HepG2 (cell line): ENCODE data around the gene TMEM41A. TPM values are rescaled to one million over a fixed set of nuclear protein-coding genes. Genes with fewer than 3 reads are reported as not detected.

Experiments used
- HNRNPK ChIP-seq: fragments of 200-400 bp; formaldehyde crosslinking; IDR thresholded peaks from 2 replicates; pipeline ENCODE4 v1.6.1; 2018; ENCODE audit warnings: low read length, low read depth, moderate library complexity, mild to moderate bottlenecking; ENCODE audit not compliant: poor library complexity, severe bottlenecking
- ISX ChIP-seq: sonication (generic); formaldehyde crosslinking; conservative IDR thresholded peaks from 2 replicates; pipeline ENCODE4 v1.5.0; 2020; ENCODE audit warnings: missing genetic modification reagents
- MED1 ChIP-seq: sonication (generic); formaldehyde crosslinking; IDR thresholded peaks from 2 replicates; pipeline ENCODE4 v1.4.0; 2020; ENCODE audit warnings: missing genetic modification reagents
- MLLT10 ChIP-seq: sonication (generic); formaldehyde crosslinking; IDR thresholded peaks from 2 replicates; pipeline ENCODE4 v1.4.0; 2020; ENCODE audit warnings: missing genetic modification reagents
- MTF1 ChIP-seq: sonication (generic); formaldehyde crosslinking; IDR thresholded peaks from 2 replicates; pipeline ENCODE4 v1.5.0; 2020; ENCODE audit warnings: missing genetic modification reagents
- POLR2A ChIP-seq, 2 experiments: IDR thresholded peaks; 2 replicates each; pipeline ENCODE4 v1.6.1; 2011; ENCODE audit warnings: low read depth in 2 of 2, low read length in 2 of 2, mild to moderate bottlenecking in 1 of 2, moderate library complexity in 1 of 2; ENCODE audit not compliant: insufficient read depth in 1 of 2
- SMC3 ChIP-seq: IDR thresholded peaks from 2 replicates; pipeline ENCODE4 v1.6.1; 2011; ENCODE audit warnings: low read length, improper control_type of control experiment
- TRIM24 ChIP-seq: sonication (generic); formaldehyde crosslinking; IDR thresholded peaks from 2 replicates; pipeline ENCODE4 v1.8.0; 2022; ENCODE audit warnings: mild to moderate bottlenecking, missing genetic modification reagents
- ZNF30 ChIP-seq: sonication (generic); formaldehyde crosslinking; IDR thresholded peaks from 2 replicates; pipeline ENCODE4 v1.5.0; 2020; ENCODE audit warnings: mild to moderate bottlenecking, missing genetic modification reagents
- ZNF337 ChIP-seq: sonication (generic); formaldehyde crosslinking; IDR thresholded peaks from 2 replicates; pipeline ENCODE4 v1.5.1; 2020; ENCODE audit warnings: missing genetic modification reagents, low read depth, mild to moderate bottlenecking, borderline replicate concordance
- ZNF451 ChIP-seq: sonication (generic); formaldehyde crosslinking; IDR thresholded peaks from 2 replicates; pipeline ENCODE4 v1.5.0; 2020; ENCODE audit warnings: mild to moderate bottlenecking, missing genetic modification reagents
- ZNF552 ChIP-seq: sonication (generic); formaldehyde crosslinking; IDR thresholded peaks from 2 replicates; pipeline ENCODE4 v1.9.0; 2022; ENCODE audit warnings: missing genetic modification reagents, mild to moderate bottlenecking, borderline replicate concordance
- ZNF567 ChIP-seq: sonication (generic); formaldehyde crosslinking; IDR thresholded peaks from 2 replicates; pipeline ENCODE4 v1.8.1; 2023; ENCODE audit warnings: mild to moderate bottlenecking, missing genetic modification reagents, borderline replicate concordance
- ZNF724P ChIP-seq: sonication (generic); formaldehyde crosslinking; IDR thresholded peaks from 2 replicates; pipeline ENCODE4 v1.8.0; 2022; ENCODE audit warnings: missing genetic modification reagents, borderline replicate concordance
- ZSCAN30 ChIP-seq: sonication (generic); formaldehyde crosslinking; IDR thresholded peaks from 2 replicates; pipeline ENCODE4 v1.5.0; 2020; ENCODE audit warnings: mild to moderate bottlenecking, missing genetic modification reagents
- polyA plus RNA-seq, 8 experiments: library from polyadenylated mRNA; depleted of rRNA in 3 of 8; stranded (reverse) in 7 of 8; unstranded in 1 of 8; fragments of >200 nt; fragmentation: Illumina TruSeq in 4 of 8; extraction: Trizol in 4 of 8; gene quantifications; 2 replicates each; pipeline versions ENCODE4 v1.2.1 to v1.2.3, GENCODE V29; 2011 to 2016; ENCODE audit warnings: low read depth in 4 of 8, missing spikeins in 1 of 8, mixed read lengths in 1 of 8; ENCODE audit not compliant: insufficient read depth in 1 of 8
- total RNA-seq, 5 experiments: library from RNA; depleted of rRNA; stranded (reverse); fragments of >200 nt; fragmentation: Illumina TruSeq; extraction: Trizol; gene quantifications; 2 replicates each; pipeline ENCODE4 v1.2.3, GENCODE V29; 2016; ENCODE audit warnings: low read depth in 1 of 5
- TF ChIP-seq, protein P1 (sequence below): sonication (generic); formaldehyde crosslinking; IDR thresholded peaks from 2 replicates; pipeline ENCODE4 v1.9.0; 2021; ENCODE audit warnings: missing genetic modification reagents, mild to moderate bottlenecking, borderline replicate concordance
- TF ChIP-seq, protein P2 (sequence below): sonication (generic); formaldehyde crosslinking; conservative IDR thresholded peaks from 2 replicates; pipeline ENCODE4 v1.8.1; 2023; ENCODE audit warnings: missing genetic modification reagents
- TF ChIP-seq, protein P3 (sequence below): sonication (generic); formaldehyde crosslinking; IDR thresholded peaks from 2 replicates; pipeline ENCODE4 v1.4.0; 2020; ENCODE audit warnings: missing genetic modification reagents, mild to moderate bottlenecking, borderline replicate concordance
- TF ChIP-seq, protein P4 (sequence below): sonication (generic); formaldehyde crosslinking; IDR thresholded peaks from 2 replicates; pipeline ENCODE4 v1.4.0; 2020; ENCODE audit warnings: missing genetic modification reagents, borderline replicate concordance
- TF ChIP-seq, protein P5 (sequence below): sonication (generic); formaldehyde crosslinking; conservative IDR thresholded peaks from 2 replicates; pipeline ENCODE4 v1.4.0; 2020; ENCODE audit warnings: missing genetic modification reagents

TMEM41A gene
- total and polyA plus RNA-seq, 2 of the 13 experiments (the other 11 are each of a cell fraction or from before 2014, with no cell fraction given), result 30.0 to 40.0 TPM

DNA sequence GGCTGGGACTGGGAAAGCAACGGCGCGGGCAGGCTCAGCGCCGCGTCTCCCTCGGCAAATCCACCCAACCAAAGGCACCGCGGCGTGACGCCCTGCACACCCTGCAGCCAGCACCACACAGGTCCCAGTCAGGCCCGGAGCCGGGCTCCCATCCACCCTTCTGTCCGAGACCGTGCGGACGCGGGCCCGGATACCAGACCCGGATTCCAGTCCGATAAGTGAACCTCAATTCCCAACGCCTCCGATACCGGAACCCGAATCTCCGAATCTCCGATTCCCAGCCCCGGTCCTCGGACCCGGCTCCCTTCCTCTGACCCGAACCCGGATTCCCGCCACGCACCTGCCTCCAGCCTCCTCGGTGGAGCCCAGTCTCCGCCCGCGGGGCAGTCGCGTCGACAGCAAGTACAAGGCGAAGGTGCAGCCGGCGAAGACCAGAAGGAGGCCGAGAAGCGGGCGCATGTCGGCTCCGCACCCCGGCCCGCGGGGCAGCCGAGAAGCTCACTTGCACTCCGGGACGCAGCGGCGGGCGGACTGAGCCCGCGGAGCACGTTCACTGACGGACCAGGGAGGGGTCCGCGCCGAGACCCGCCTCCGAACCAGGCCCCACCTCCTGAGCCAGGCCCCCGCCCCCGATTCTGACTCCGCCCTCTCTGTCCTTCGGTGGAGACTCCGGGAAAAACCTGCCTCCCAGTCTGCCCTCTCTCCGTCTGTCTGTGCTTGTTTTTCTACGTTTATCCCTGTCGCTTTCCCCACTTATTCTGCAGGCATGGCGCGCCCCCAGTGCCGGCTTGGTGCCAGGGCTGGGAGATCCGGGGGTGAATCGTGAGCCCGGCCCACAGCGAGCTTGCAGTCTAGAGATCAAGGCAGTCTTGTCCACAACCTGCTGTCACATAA, at the start of gene TMEM41A (continued):
- TF ChIP-seq, protein P1, sequence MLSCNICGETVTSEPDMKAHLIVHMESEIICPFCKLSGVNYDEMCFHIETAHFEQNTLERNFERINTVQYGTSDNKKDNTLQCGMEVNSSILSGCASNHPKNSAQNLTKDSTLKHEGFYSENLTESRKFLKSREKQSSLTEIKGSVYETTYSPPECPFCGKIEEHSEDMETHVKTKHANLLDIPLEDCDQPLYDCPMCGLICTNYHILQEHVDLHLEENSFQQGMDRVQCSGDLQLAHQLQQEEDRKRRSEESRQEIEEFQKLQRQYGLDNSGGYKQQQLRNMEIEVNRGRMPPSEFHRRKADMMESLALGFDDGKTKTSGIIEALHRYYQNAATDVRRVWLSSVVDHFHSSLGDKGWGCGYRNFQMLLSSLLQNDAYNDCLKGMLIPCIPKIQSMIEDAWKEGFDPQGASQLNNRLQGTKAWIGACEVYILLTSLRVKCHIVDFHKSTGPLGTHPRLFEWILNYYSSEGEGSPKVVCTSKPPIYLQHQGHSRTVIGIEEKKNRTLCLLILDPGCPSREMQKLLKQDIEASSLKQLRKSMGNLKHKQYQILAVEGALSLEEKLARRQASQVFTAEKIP (CRISPR knock-in tag), result no peak
- TF ChIP-seq HNRNPK (peak; percentile 24), ZNF724P (CRISPR knock-in tag) (peak; percentile 96), ZSCAN30 (no peak), POLR2A (IDR thresholded peaks at IDR 0.05; ENCODE audit: insufficient read depth in 1 of 2, low read depth in 2 of 2, low read length in 2 of 2) (peak; percentile 91 to 92), MED1 (CRISPR knock-in tag) (peak; percentile 78), ZNF30 (CRISPR knock-in tag) (no peak; the same call in 1 of the 2 replicates), ISX (CRISPR knock-in tag) (no peak), MTF1 (CRISPR knock-in tag) (no peak), TRIM24 (CRISPR knock-in tag) (no peak), ZNF552 (CRISPR knock-in tag) (no peak), MLLT10 (CRISPR knock-in tag) (no peak), SMC3 (no peak), ZNF567 (no peak; the same call in 1 of the 2 replicates), ZNF337 (CRISPR knock-in tag) (no peak), ZNF451 (no peak)
- TF ChIP-seq, protein P2, sequence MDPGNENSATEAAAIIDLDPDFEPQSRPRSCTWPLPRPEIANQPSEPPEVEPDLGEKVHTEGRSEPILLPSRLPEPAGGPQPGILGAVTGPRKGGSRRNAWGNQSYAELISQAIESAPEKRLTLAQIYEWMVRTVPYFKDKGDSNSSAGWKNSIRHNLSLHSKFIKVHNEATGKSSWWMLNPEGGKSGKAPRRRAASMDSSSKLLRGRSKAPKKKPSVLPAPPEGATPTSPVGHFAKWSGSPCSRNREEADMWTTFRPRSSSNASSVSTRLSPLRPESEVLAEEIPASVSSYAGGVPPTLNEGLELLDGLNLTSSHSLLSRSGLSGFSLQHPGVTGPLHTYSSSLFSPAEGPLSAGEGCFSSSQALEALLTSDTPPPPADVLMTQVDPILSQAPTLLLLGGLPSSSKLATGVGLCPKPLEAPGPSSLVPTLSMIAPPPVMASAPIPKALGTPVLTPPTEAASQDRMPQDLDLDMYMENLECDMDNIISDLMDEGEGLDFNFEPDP (CRISPR knock-in tag), result no peak
- TF ChIP-seq, protein P3, sequence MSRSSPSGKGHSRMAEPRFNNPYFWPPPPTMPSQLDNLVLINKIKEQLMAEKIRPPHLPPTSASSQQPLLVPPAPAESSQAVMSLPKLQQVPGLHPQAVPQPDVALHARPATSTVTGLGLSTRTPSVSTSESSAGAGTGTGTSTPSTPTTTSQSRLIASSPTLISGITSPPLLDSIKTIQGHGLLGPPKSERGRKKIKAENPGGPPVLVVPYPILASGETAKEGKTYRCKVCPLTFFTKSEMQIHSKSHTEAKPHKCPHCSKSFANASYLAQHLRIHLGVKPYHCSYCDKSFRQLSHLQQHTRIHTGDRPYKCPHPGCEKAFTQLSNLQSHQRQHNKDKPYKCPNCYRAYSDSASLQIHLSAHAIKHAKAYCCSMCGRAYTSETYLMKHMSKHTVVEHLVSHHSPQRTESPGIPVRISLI (CRISPR knock-in tag), result peak; percentile 18; the same call in 1 of the 2 replicates
- TF ChIP-seq, protein P4, sequence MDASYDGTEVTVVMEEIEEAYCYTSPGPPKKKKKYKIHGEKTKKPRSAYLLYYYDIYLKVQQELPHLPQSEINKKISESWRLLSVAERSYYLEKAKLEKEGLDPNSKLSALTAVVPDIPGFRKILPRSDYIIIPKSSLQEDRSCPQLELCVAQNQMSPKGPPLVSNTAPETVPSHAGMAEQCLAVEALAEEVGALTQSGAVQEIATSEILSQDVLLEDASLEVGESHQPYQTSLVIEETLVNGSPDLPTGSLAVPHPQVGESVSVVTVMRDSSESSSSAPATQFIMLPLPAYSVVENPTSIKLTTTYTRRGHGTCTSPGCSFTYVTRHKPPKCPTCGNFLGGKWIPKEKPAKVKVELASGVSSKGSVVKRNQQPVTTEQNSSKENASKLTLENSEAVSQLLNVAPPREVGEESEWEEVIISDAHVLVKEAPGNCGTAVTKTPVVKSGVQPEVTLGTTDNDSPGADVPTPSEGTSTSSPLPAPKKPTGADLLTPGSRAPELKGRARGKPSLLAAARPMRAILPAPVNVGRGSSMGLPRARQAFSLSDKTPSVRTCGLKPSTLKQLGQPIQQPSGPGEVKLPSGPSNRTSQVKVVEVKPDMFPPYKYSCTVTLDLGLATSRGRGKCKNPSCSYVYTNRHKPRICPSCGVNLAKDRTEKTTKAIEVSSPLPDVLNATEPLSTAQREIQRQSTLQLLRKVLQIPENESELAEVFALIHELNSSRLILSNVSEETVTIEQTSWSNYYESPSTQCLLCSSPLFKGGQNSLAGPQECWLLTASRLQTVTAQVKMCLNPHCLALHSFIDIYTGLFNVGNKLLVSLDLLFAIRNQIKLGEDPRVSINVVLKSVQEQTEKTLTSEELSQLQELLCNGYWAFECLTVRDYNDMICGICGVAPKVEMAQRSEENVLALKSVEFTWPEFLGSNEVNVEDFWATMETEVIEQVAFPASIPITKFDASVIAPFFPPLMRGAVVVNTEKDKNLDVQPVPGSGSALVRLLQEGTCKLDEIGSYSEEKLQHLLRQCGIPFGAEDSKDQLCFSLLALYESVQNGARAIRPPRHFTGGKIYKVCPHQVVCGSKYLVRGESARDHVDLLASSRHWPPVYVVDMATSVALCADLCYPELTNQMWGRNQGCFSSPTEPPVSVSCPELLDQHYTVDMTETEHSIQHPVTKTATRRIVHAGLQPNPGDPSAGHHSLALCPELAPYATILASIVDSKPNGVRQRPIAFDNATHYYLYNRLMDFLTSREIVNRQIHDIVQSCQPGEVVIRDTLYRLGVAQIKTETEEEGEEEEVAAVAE (CRISPR knock-in tag), result no peak
- TF ChIP-seq, protein P5, sequence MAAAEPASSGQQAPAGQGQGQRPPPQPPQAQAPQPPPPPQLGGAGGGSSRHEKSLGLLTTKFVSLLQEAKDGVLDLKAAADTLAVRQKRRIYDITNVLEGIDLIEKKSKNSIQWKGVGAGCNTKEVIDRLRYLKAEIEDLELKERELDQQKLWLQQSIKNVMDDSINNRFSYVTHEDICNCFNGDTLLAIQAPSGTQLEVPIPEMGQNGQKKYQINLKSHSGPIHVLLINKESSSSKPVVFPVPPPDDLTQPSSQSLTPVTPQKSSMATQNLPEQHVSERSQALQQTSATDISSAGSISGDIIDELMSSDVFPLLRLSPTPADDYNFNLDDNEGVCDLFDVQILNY, result peak; percentile 43; the same call in 1 of the 2 replicates
